GM19035 (cell line): ENCODE measurements around the gene CDH3.

Source experiments
- ATAC-seq: cut with Tn5 transposase; IDR thresholded peaks from one replicate; pipeline ENCODE4 v1.9.1; 2021; ENCODE audit not compliant: unreplicated experiment

The CDH3 gene

GRCh38 chr16:68734782-68735181 is 89.7 kb downstream of the CDH3 start:
- no peak for ATAC-seq

- no peak for ATAC-seq
These were observed 91.5 kb downstream of the CDH3 start for GRCh38 chr16:68736561-68736960.

GRCh38 chr16:68737046-68737729 is 92.1 kb downstream of the CDH3 start, which contains the start of gene CDH1:
Gene CDH1 (plus strand): TSS chr16:68737292. CDS start chr16:68737416, 124 bp downstream.
- no peak for ATAC-seq

GRCh38 chr16:68737730-68738629 is 92.9 kb downstream of the CDH3 start:
- ATAC-seq = no peak

- no peak for ATAC-seq
These were observed 95.0 kb downstream of the CDH3 start for GRCh38 chr16:68739964-68740627.

GRCh38 chr16:68740628-68741346 is 95.7 kb downstream of the CDH3 start:
- no peak for ATAC-seq

- no peak for ATAC-seq
These were observed 98.6 kb downstream of the CDH3 start for GRCh38 chr16:68743664-68744063.

GRCh38 chr16:68744744-68745280 is 99.7 kb downstream of the CDH3 start:
- ATAC-seq = no peak

- no peak for ATAC-seq
These were observed 101.8 kb downstream of the CDH3 start for GRCh38 chr16:68746951-68747350.

GRCh38 chr16:68749432-68749831 is 104.3 kb downstream of the CDH3 start:
- no peak for ATAC-seq
